Small intestine (tissue), 7 donors: Measurements from ENCODE around the gene HMGB1. TPM values are rescaled to one million over a fixed set of nuclear protein-coding genes. Genes with fewer than 3 reads are reported as not detected.
"Not testable (repeated sequence)": the region's sequence is repeated elsewhere in the genome, so short reads cannot be mapped to it uniquely, and the experiment has no call there.

Experiments used
- DNase-seq, 2 donors: peaks; one replicate each; pipeline versions ENCODE4 v3.0.0 to v3.0.0-alpha.2; 2013
- FAIRE-seq: peaks from 2 replicates; lab custom pipeline; 2012; peaks lifted over from hg19 to GRCh38; lab: Jason Lieb, UNC
- H3K27ac ChIP-seq, 3 donors: one replicate each; pipeline ENCODE4 v1.5.1; 2013; ENCODE audit warnings: low read length in 2 of 3, mild to moderate bottlenecking in 2 of 3, control low read depth in 1 of 3, inconsistent platforms in 1 of 3, low read depth in 1 of 3, moderate library complexity in 1 of 3
- H3K27me3 ChIP-seq, 3 donors: one replicate each; pipeline ENCODE4 v1.6.1; 2013; ENCODE audit warnings: low read length in 3 of 3, inconsistent platforms in 1 of 3; ENCODE audit not compliant: control insufficient read depth in 3 of 3, insufficient read depth in 3 of 3
- H3K36me3 ChIP-seq, 3 donors: one replicate each; pipeline ENCODE4 v1.6.1; 2013; ENCODE audit warnings: low read length in 3 of 3, inconsistent platforms in 1 of 3, low read depth in 1 of 3, mild to moderate bottlenecking in 1 of 3, moderate library complexity in 1 of 3; ENCODE audit not compliant: control insufficient read depth in 3 of 3, insufficient read depth in 2 of 3
- H3K4me1 ChIP-seq, 3 donors: one replicate each; pipeline ENCODE4 v1.6.1; 2013; ENCODE audit warnings: low read length in 2 of 3, inconsistent platforms in 1 of 3, low read depth in 1 of 3, mild to moderate bottlenecking in 1 of 3, moderate library complexity in 1 of 3; ENCODE audit not compliant: control insufficient read depth in 3 of 3, insufficient read depth in 2 of 3
- H3K4me3 ChIP-seq, 3 donors: one replicate each; pipeline ENCODE4 v1.5.1; 2013; ENCODE audit warnings: low read length in 3 of 3, control low read depth in 1 of 3, inconsistent platforms in 1 of 3, low read depth in 1 of 3, mild to moderate bottlenecking in 1 of 3, moderate library complexity in 1 of 3
- H3K9me3 ChIP-seq, 2 donors: one replicate each; pipeline ENCODE4 v1.6.1; 2013; ENCODE audit warnings: low read depth in 1 of 2, low read length in 1 of 2; ENCODE audit not compliant: control insufficient read depth in 2 of 2, insufficient read depth in 1 of 2
- WGBS, 3 donors: extraction: QIAGEN DNeasy Blood & Tissue Kit; methylation state at CpG; one replicate each; pipeline ENCODE4 v1.1.7; 2013; 5-methylcytosine and 5-hydroxymethylcytosine counted together
- polyA plus RNA-seq, 4 donors: library from polyadenylated mRNA; stranded (reverse) in 3 of 4; unstranded in 1 of 4; fragments of 200-250 nt in 3 of 4; fragments of 120-200 nt in 1 of 4; gene quantifications; one replicate each; pipeline versions ENCODE4 v1.2.1 to v1.2.3, GENCODE V29; 2013
- donor health status: healthy with polysubstance abuse.
- donor health status: control.
- donor health status: control.
- donor health status: Bipolar disorder and iron deficiency.
- donor health status: healthy.

Gene HMGB1
- polyA plus RNA-seq, 4 donors, result 244 to 598 (median 374) TPM

DNA sequence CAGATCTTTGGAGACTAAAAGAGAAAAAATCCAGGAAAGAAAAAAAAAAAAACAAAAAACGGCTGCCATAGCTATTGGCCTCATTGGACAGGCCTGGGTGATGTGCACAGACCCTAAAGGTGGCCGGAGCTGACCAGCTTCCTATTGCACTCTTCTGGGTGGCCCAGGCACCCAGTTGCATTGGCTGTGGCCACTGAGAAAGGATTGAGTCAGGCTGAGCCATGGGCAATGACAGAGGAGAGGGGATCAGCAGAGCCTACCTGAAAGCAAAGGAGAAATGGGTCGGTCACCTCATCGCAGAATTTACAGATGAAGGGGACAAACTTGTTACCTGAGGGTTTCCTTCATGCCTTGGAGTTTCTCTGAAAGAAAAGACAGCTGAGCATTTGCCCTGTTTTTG is 17.3 kb downstream of the HMGB1 start:
- no peaks in the 10 kb centered on the region for H3K9me3 ChIP-seq
- H3K36me3 ChIP-seq, result no peaks in the 10 kb centered on the region
- no peak overlapping the region for H3K4me3 ChIP-seq
- H3K4me1 ChIP-seq, result peaks cover 0 to 9% (median 0%) of the 10 kb centered on the region in 3 donors
- H3K27me3 ChIP-seq, result no peaks in the 10 kb centered on the region
- DNase-seq (no peak), FAIRE-seq (no peak)
- H3K27ac ChIP-seq, result no peak overlapping the region
- 91 to 97% (median 94%) methylated on average over 4 of the region's 4 CpGs for WGBS, 3 donors

DNA sequence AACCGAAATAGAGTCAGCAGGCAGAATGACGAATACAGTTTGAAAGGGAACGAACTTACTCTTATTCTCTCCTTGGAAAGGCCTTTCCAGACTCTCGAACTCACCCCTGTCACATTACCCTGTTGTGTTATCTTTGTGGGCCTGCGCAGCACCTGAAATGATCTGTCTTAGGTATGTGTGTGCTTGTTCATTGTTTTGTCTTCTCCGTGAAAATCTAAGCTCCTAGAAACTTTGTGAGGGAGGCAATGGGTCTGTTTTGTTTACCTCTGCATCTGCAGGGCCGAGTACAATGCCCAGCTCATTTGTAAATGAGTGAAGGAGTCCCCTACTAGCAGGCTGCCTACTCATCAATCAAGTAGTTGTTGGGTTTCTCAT is 19.6 kb downstream of the HMGB1 start:
- peak overlapping the region in 1 of 3 donors; percentile 34 for H3K4me3 ChIP-seq
- peak overlapping the region in 2 of 3 donors; percentile 23 to 84 for H3K27ac ChIP-seq
- H3K27me3 ChIP-seq, result no peaks in the 10 kb centered on the region
- FAIRE-seq (no peak), DNase-seq (no peak)
- WGBS, 3 donors, result 10 to 36% (median 34%) methylated on average over 7 of the region's 7 CpGs
- H3K9me3 ChIP-seq, result no peaks in the 10 kb centered on the region
- H3K4me1 ChIP-seq, result peaks cover 0 to 9% (median 0%) of the 10 kb centered on the region in 3 donors
- H3K36me3 ChIP-seq, result peaks cover 0 to 2% (median 0%) of the 10 kb centered on the region in 3 donors

DNA sequence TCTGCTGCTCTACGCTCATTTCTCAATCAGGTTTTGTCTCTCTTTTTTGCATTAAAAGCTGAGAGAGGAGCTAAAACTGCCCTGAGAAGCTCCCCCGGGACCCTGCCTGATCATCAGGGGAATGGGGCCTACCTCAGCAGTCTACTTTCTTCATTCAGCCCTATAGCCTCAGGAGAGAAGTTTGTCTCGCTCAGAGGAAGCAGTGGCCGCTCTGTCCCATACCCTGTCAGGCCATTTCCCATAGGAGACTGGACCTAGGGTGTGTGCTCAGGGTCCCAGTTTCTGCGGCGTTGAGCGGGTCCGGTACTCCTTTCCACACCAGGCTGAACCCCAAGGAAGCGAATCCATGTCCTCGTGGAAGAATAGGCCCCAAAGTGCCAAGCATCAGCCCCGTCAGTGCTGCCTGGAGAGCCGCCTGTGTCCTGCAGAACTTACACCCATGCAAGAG is 21.8 kb downstream of the HMGB1 start:
- H3K4me3 ChIP-seq, result no peak overlapping the region
- DNase-seq (no peak), FAIRE-seq (no peak)
- H3K27ac ChIP-seq, result no peak overlapping the region
- H3K36me3 ChIP-seq, result peaks cover 0 to 2% (median 0%) of the 10 kb centered on the region in 3 donors
- H3K27me3 ChIP-seq, result no peaks in the 10 kb centered on the region
- H3K4me1 ChIP-seq, result peaks cover 0 to 9% (median 0%) of the 10 kb centered on the region in 3 donors
- no peaks in the 10 kb centered on the region for H3K9me3 ChIP-seq
- 93 to 99% (median 95%) methylated on average over 12 of the region's 12 CpGs for WGBS, 3 donors

DNA sequence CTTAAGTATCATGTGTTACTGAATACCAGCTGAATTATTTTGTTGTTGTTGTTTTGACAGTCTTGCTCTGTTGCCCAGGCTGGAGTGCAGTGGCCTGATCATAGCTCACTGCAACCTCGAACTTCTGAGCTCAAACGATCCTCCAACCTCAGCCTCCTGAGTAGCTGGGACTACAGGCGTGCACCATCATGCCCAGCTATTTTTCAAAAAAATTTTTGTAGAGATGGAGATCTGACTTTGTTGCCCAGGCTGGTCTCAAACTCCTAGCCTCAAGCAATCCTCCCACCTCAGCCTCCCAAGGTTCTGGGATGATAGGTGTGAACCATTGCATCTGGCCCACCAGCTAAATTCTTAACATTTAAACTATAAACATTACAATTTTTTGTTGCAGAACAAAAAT is 22.2 kb downstream of the HMGB1 start:
- H3K27me3 ChIP-seq, H3K9me3 ChIP-seq, DNase-seq, H3K27ac ChIP-seq, H3K4me3 ChIP-seq, H3K4me1 ChIP-seq, FAIRE-seq, H3K36me3 ChIP-seq: not testable (repeated sequence)
- 81 to 88% (median 88%) methylated on average over 3 of the region's 3 CpGs for WGBS, 3 donors

DNA sequence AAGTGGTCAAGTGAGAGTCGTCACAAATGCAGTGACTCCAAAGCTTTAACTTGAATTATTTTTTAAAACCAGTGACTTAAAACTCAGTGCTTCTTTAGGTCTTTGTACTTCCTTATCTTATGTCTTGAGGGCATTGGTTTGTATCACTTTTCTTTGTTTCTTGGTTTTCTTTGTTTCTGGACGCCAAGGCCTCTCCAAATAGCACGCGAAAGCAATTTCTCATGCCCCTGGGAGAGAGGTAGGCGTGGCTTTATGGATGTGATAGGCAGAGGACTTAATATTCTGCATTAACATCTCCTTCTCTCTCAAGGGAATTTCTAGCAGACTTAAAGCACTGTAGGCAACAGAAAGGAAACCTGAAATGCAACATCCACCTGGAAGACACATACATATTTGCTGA is 22.8 kb downstream of the HMGB1 start:
- Histone ChIP-seq H3K27ac (no peak overlapping the region), H3K4me3 (no peak overlapping the region), H3K4me1 (peaks cover 0 to 9% (median 0%) of the 10 kb centered on the region in 3 donors), H3K9me3 (no peaks in the 10 kb centered on the region), H3K27me3 (no peaks in the 10 kb centered on the region), H3K36me3 (peaks cover 0 to 2% (median 0%) of the 10 kb centered on the region in 3 donors)
- no peak for FAIRE-seq
- 52 to 66% (median 54%) methylated on average over 5 of the region's 5 CpGs for WGBS, 3 donors
- DNase-seq, result no peak

DNA sequence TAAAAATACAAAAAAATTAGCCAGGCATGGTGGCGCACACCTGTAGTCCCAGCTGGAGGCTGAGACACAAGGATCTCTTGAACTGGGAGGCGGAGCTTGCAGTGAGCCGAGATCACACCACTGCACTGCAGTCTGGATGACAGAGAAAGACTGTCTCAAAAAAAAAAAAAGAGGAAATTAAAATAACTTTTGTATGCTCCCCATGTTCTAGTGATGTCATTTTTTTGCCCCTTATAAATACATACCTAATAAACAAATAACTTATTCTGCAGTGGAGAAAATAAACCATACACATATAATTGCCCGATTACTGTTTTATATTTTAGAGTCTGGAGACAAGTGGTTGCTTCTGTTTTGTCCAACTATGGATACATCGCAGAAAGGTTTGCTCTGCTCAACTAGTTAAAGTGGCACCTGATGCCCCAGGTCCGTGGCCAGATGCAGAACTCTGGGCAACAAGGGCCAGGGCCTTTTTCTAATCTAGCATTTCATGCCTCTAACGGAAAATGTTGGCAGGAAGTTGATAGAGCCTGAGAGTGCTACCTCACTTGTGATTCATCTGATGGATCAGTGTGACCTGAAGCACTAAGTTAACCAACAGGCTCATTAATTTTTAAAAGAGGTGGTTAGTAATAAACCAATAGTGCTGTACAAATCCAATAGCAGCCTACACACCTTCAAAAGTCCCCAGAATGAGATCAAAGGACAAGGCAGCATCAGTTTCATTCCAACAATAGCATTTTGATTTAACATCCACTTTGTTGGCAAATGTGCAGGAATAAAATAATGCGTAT is 24.6 kb downstream of the HMGB1 start:
- peaks cover 0 to 6% (median 0%) of the 10 kb centered on the region in 3 donors for H3K4me1 ChIP-seq
- FAIRE-seq (no peak), DNase-seq (no peak)
- H3K27me3 ChIP-seq, result no peaks in the 10 kb centered on the region
- H3K27ac ChIP-seq, result no peak overlapping the region
- no peak overlapping the region for H3K4me3 ChIP-seq
- 51 to 64% (median 57%) methylated on average over 8 of the region's 8 CpGs for WGBS, 3 donors
- no peaks in the 10 kb centered on the region for H3K9me3 ChIP-seq
- H3K36me3 ChIP-seq, result peaks cover 0 to 2% (median 0%) of the 10 kb centered on the region in 3 donors

DNA sequence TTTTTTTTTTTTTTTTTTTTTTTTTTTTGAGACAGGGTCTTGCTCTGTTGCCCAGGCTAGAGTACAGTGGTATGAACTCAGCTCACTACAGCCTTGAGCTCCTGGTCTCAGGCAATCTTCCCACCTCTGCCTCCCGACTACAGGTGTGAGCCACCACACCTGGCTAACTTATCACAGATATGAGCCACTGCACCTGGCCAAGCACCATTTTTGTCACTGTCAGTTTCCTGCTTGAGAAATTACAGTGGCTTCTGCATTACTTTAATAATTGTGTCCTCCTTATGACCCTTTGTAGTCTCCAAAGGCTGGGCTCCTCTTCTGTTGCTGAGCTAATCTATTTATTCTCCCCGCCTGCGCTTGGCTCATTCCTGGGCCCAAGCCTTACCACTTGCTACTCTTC is 27.4 kb downstream of the HMGB1 start:
- Histone ChIP-seq H3K4me1 (no peaks in the 10 kb centered on the region), H3K4me3 (no peak overlapping the region), H3K27me3 (no peaks in the 10 kb centered on the region), H3K27ac (no peak overlapping the region), H3K9me3 (no peaks in the 10 kb centered on the region), H3K36me3 (peaks cover 0 to 2% (median 0%) of the 10 kb centered on the region in 3 donors)
- no peak for FAIRE-seq
- no peak for DNase-seq
- 78 to 86% (median 79%) methylated on average over 3 of the region's 3 CpGs for WGBS, 3 donors

DNA sequence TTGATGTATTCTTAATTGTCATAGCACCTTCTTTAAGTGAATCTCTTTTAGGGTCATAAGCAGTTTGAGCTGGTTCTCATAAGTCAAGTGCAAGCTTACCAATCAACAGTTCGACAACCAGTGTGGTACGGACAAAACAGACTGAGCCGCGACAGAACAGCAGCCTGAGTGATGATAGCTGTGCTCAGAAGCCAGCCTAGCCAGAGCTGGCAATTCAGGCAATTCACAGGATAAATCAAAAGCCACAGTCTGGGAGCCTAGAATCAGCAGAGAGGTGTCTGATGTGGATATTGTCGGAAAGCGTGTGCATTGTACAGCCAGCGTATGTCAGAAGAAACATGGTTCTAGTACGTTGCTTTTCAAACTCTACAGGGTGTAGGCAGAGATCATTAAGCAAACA is 28.6 kb downstream of the HMGB1 start:
- Histone ChIP-seq H3K36me3 (no peaks in the 10 kb centered on the region), H3K4me3 (no peak overlapping the region), H3K27ac (no peak overlapping the region), H3K27me3 (no peaks in the 10 kb centered on the region), H3K9me3 (no peaks in the 10 kb centered on the region), H3K4me1 (no peaks in the 10 kb centered on the region)
- WGBS, 3 donors, result 83 to 99% (median 92%) methylated on average over 8 of the region's 8 CpGs
- no peak for DNase-seq
- FAIRE-seq, result no peak
